GM10248 (cell line): ENCODE results near the gene SSH2.

Source experiments
- CTCF ChIA-PET: fragments of 300-600 bp; sonication (Branson Sonifier 250); formaldehyde crosslinking; extraction: SDS; loops from one replicate; lab custom pipeline; 2021; ENCODE audit warnings: antibody characterized with exemption; lab: Yijun Ruan, JAX
- POLR2A ChIA-PET: fragments of 350-650 bp; sonication (Branson Sonifier 250); formaldehyde crosslinking; extraction: SDS; loops from one replicate; lab custom pipeline; 2020; ENCODE audit warnings: antibody characterized with exemption; lab: Yijun Ruan, JAX
- DNase-seq: peaks from one replicate; pipeline ENCODE4 v3.0.0; 2012; ENCODE audit errors: extremely low spot score
- TF ChIP-seq, protein P1 (sequence below): IDR thresholded peaks from 2 replicates; pipeline ENCODE4 v1.5.1; 2012; ENCODE audit warnings: mild to moderate bottlenecking, low read depth; ENCODE audit errors: extremely low read depth, missing control alignments, control extremely low read depth

Gene SSH2

DNA sequence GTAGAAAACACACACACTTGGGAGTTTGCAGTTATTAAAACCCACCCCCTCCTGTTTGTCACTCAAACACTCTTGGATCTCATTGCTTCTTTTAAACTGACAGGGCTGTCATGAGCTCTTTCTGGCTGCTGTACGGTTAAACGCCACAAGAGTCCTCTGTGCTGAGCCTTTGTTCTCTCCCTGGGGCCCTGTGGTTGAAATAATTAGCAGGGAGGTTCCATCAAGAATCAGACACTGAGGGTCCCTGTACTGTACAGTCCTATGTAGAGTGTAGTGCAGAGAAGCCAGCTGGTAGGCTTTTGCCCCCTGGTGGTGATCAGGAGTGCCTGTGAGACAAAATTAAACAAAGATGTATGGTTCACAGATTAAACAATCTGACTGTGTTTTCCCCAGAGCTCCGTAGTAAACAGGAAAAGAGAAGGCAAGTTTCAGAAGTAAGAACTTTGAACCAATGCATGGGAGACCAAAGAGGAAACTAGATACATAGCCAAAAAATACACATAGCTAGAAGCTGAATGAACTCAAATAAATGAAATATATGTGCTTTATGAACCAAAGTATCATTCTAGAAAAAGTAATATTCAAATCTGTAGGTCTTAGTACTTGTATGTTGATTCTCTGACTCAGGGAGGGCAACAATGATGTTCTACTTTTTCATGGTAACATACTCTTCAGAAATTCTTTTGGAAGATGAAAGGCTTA is 1.4 kb upstream of the SSH2 start:
- DNase-seq, result peak; percentile 66
- TF ChIP-seq, protein P1, sequence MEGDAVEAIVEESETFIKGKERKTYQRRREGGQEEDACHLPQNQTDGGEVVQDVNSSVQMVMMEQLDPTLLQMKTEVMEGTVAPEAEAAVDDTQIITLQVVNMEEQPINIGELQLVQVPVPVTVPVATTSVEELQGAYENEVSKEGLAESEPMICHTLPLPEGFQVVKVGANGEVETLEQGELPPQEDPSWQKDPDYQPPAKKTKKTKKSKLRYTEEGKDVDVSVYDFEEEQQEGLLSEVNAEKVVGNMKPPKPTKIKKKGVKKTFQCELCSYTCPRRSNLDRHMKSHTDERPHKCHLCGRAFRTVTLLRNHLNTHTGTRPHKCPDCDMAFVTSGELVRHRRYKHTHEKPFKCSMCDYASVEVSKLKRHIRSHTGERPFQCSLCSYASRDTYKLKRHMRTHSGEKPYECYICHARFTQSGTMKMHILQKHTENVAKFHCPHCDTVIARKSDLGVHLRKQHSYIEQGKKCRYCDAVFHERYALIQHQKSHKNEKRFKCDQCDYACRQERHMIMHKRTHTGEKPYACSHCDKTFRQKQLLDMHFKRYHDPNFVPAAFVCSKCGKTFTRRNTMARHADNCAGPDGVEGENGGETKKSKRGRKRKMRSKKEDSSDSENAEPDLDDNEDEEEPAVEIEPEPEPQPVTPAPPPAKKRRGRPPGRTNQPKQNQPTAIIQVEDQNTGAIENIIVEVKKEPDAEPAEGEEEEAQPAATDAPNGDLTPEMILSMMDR, result peak; percentile 76
- ChIA-PET POLR2A (interaction anchor here (0.5 to 1.3 kb wide), 4 partner anchors 10 to 265 kb away, joined by 3 to 9 read pairs (median 3); no protein-coding TSS in a partner anchor), CTCF (interaction anchor here (0.5 to 8.9 kb wide), 73 partner anchors 9 to 785 kb away, joined by 3 to 271 read pairs (median 4); partner anchors contain the start of gene EFCAB5)

DNA sequence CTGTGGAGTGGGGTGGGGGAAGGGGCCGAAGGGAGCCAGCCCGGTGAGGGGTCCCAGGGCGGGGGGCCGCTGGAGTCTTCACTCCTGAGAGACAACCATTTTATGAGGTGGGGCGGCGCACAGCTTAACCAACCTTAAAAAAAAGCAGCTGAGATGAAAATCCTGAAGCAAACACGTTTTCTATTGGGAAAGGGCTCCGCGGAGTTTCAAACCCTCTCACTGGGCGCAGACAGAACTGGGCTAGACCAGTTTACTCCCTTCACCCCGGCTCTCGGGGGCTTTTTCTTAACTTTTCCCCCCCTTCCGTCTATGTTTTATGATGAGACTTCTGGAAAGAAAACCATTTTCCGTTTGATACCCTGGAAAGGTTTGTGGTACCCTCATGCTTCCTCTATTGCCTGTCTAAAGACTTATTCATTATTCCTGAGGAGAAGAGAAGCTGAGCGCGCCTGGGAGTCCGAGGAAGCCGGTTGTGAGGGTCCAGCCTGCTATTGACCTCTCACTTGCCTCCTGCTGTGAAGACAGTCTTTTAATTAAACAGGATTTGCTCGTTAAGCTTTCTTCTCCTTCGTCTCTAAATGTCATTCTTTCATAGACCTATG is 482 bp upstream of the SSH2 start:
- TF ChIP-seq, protein P1, result no peak
- DNase-seq, result no peak
- ChIA-PET CTCF (interaction anchor here (0.5 to 8.9 kb wide), 53 partner anchors 8 to 785 kb away, joined by 3 to 271 read pairs (median 5); partner anchors contain the start of gene EFCAB5), POLR2A (interaction anchor here (0.6 to 1.3 kb wide), 6 partner anchors 9 to 649 kb away, joined by 3 to 6 read pairs (median 3); no protein-coding TSS in a partner anchor)

DNA sequence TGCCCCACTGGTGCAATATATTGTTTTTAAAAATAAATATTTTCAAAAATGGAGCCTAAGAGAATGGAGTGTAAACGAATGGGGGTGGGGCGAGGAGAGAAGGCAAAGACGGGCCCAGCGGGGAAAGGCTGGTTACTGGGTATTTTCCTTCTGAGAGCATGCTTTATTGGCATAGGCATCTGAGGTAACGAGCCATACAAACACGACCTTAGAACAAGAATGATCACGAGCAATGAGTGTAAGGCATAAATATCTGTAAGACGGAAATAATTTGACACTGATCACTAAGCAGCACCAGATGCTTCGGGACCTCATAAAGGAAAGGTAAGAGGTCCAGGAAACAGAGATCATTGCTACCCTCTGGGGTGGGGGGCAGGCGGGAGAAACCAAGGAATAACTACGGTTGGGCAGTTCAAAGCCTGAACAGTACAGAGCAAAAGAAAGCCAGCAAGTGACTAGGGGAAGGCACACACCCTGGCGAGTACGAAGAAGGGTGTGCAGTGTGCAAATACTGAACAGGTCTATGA is 959 bp downstream of the SSH2 start:
- TF ChIP-seq, protein P1, result no peak
- ChIA-PET CTCF (interaction anchor here (1.1 to 8.9 kb wide), 7 partner anchors 10 to 311 kb away, joined by 3 to 271 read pairs (median 9); no protein-coding TSS in a partner anchor), POLR2A (no interaction called here)
- no peak for DNase-seq

DNA sequence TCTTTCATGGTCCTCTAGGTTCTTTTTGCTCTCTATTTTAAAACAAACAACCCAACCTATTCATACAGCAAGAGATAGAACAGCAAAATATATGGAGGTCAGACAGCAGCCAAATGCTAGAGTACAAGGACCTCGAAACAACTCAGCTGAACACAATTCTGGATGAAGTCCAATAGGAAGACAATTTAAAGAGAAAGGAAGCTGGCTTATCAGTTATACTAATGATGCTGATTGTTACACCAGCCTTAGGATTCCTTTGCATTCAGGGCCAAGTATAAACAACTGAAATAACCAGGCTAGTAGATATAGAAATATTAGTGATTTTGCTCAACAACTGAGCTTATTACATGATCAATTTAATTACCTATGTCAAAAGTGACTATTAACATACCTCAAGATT is 2.5 kb downstream of the SSH2 start:
- TF ChIP-seq, protein P1, result no peak
- ChIA-PET CTCF (interaction anchor here (1.0 to 1.7 kb wide), 7 partner anchors 8 to 409 kb away, joined by 3 to 7 read pairs (median 3); no protein-coding TSS in a partner anchor), POLR2A (no interaction called here)
- DNase-seq, result no peak

DNA sequence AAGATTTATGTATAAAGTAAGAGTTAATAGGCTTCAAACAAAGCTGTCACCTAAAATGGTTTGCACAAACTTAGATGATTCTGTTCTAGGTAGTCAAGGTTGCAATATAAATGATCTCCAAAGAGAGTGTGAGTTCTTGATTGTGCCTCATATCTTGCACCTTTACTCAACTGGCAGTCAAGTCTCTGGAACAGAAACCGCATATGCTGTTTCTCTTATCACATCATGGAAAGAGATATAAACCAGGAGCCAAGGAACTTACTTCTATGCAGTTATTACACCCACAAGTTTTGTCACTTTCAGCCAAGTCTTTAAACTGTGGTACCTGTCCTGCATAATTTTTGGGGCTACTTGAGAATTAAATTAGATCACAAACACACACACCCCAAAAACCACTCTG is 5.2 kb downstream of the SSH2 start:
- ChIA-PET CTCF (interaction anchor here (1.2 to 2.5 kb wide), 2 partner anchors 13 to 555 kb away, joined by 3 to 5 read pairs; no protein-coding TSS in a partner anchor), POLR2A (no interaction called here)
- TF ChIP-seq, protein P1, result no peak
- DNase-seq, result no peak
